GM12801 (cell line): ENCODE data around the gene ZFPL1.

Experiments used
- TF ChIP-seq, protein P1 (sequence below): IDR thresholded peaks from one replicate; pipeline ENCODE4 v1.5.1; 2011; ENCODE audit warnings: control low read depth; ENCODE audit not compliant: insufficient read length; ENCODE audit errors: extremely low read depth

ZFPL1 gene

GRCh38 chr11:65130631-65131416 lies 46.8 kb downstream of the ZFPL1 start:
- TF ChIP-seq, protein P1, sequence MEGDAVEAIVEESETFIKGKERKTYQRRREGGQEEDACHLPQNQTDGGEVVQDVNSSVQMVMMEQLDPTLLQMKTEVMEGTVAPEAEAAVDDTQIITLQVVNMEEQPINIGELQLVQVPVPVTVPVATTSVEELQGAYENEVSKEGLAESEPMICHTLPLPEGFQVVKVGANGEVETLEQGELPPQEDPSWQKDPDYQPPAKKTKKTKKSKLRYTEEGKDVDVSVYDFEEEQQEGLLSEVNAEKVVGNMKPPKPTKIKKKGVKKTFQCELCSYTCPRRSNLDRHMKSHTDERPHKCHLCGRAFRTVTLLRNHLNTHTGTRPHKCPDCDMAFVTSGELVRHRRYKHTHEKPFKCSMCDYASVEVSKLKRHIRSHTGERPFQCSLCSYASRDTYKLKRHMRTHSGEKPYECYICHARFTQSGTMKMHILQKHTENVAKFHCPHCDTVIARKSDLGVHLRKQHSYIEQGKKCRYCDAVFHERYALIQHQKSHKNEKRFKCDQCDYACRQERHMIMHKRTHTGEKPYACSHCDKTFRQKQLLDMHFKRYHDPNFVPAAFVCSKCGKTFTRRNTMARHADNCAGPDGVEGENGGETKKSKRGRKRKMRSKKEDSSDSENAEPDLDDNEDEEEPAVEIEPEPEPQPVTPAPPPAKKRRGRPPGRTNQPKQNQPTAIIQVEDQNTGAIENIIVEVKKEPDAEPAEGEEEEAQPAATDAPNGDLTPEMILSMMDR: no peak

DNA sequence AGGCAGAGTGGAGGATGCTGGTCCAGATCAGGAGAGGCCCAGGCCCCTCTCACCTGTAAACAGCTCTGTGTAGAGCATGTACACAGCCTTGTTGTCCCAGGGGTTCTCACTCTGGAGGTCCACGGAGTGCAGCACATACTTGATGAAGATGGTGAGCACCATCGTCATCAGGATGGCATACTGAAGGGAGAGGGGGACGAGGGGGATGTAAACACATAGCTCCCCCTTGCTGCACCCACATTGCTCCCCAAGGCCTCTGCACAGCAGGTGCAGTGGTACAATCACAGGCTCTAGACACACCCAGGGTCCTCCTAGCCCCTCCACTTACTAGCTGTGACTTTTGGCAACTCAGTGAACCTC lies 47.4 kb downstream of the ZFPL1 start:
- TF ChIP-seq, protein P1: no peak

- TF ChIP-seq, protein P1: no peak
These were observed 47.8 kb downstream of the ZFPL1 start for GRCh38 chr11:65131895-65132237.

GRCh38 chr11:65132238-65132987 lies 48.4 kb downstream of the ZFPL1 start:
- TF ChIP-seq, protein P1: no peak

DNA sequence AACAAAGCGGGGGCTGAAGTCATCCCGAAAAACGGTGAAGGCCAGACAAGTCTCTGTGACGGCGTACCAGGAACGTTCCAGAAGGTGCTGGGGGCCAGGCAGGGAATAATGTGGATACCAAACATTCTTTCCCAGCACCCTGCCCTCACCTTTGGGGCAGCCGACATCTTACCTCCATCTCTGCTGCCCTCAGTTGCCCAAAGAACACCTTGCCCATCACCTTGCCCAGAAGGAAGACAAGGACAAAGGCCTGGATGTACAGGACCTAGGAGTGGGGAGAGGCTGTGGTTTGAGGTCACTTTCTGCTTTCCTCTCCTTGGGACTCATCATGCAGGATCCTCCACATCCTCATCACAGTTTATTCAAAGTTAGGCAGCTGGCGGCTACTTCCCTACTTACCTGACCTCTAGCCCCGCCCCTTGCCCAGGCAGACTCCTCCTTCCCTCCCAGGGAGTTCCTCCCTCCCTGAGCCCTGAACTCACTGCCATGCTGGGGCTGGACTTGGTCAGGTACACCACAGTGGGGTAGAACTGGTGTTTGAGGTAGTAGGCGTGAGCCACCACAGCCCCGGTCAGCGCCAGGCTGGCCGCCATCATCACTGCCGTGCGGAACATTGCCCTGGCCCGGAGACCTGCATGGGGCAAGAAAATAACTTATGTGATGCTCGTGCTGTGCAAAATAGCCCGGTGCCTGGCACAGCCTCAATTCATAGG lies 49.1 kb downstream of the ZFPL1 start:
- TF ChIP-seq, protein P1: no peak

DNA sequence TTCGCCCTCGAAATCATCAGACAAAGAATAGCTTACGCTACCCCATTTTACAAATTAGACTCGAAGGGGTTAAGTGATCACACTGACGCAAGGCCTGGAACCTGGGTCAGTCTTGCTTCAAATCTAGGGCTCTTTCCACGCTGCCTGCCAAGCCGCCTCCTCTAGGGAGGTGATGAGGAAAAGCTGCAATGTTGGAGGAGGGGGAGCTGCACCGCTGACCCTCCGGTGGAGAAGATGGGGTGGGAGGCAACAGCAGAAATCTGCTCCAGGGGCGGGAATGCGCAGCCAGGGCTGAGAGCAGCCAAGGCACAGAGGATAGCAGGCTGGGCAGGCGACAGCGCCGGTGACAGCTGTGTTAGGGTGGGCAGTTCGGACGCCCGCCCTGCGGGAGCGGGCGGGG lies 49.7 kb downstream of the ZFPL1 start:
- TF ChIP-seq, protein P1: no peak

GRCh38 chr11:65134240-65134951 lies 50.4 kb downstream of the ZFPL1 start, which contains the start of gene SYVN1:
Gene SYVN1 (minus strand): TSS chr11:65134519. CDS start chr11:65133601, 918 bp downstream.
- TF ChIP-seq, protein P1: no peak
